HCT116 (cell line): Measurements from ENCODE around the gene RGS6. TPM values are rescaled to one million over a fixed set of nuclear protein-coding genes. Genes with fewer than 3 reads are reported as not detected.

ENCODE experiments used
- ATAC-seq: fragments of 200-7000 bp; cut with Tn5 transposase; 2 replicates; pipeline ENCODE4 v1.9.1; 2020; ENCODE audit warnings: mild to moderate bottlenecking, moderate library complexity
- BruUV-seq: library from RNA; stranded (reverse); fragments of 400-500 nt; replicated peaks from 2 replicates; lab custom pipeline; 2021; lab: Mats Ljungman, UMichigan
- CTCF ChIA-PET: fragments of 300-600 bp; sonication (Branson Sonifier 250); formaldehyde crosslinking; loops from one replicate; lab custom pipeline; 2021; ENCODE audit warnings: antibody characterized with exemption; lab: Charles Lee
- POLR2A ChIA-PET: fragments of 300-600, 350-600 bp; sonication (Branson Sonifier 250); formaldehyde crosslinking; loops from one replicate; lab custom pipeline; 2021; ENCODE audit warnings: antibody characterized with exemption; lab: Charles Lee
- RAD21 ChIA-PET, 2 experiments: fragments of 300-600 bp; sonication (Branson Sonifier 250); formaldehyde crosslinking; loops; one replicate each; lab custom pipeline; 2023; ENCODE audit warnings: low total read pairs in 2 of 2; ENCODE audit not compliant: uncharacterized antibody in 2 of 2, unreplicated experiment in 2 of 2, low non-redundant PET in 1 of 2; lab: Charles Lee
- DNase-seq: peaks from one replicate; pipeline ENCODE4 v3.0.0-alpha.2; 2010; ENCODE audit warnings: low read depth, low spot score
- H2AFZ ChIP-seq: fragments of 200-600 bp; shearing (Covaris generic), sonication (generic); 2 replicates; pipeline ENCODE4 v1.6.1; 2017; ENCODE audit warnings: low read depth, mixed run types, mixed read lengths, antibody characterized with exemption, low read length; ENCODE audit not compliant: poor library complexity, severe bottlenecking
- H3K27ac ChIP-seq: 2 replicates; pipeline ENCODE4 v1.5.1; 2012; ENCODE audit warnings: low read depth, low read length
- H3K27me3 ChIP-seq: fragments of 200-600 bp; sonication (generic); 2 replicates; pipeline ENCODE4 v1.6.1; 2016; ENCODE audit warnings: mixed run types, low read length, mixed read lengths; ENCODE audit not compliant: insufficient read depth
- H3K36me3 ChIP-seq, 2 experiments: fragments of 200-500 bp in 1 of 2; fragments of 200-600 bp in 1 of 2; sonication (Bioruptor generic) in 1 of 2; sonication (generic) in 1 of 2; 2 replicates each; pipeline versions ENCODE4 v1.5.1 to v1.6.1; 2014 to 2016; ENCODE audit warnings: low read length in 2 of 2, inconsistent platforms in 1 of 2, mixed read lengths in 1 of 2, mixed run types in 1 of 2; ENCODE audit not compliant: insufficient read depth in 2 of 2, control insufficient read depth in 1 of 2
- H3K4me1 ChIP-seq, 2 experiments: fragments of 200-600 bp in 1 of 2; sonication (generic) in 1 of 2; 2 replicates each; pipeline versions ENCODE4 v1.5.1 to v1.6.1; 2012 to 2017; ENCODE audit warnings: low read length in 2 of 2, inconsistent platforms in 1 of 2, mild to moderate bottlenecking in 1 of 2, mixed read lengths in 1 of 2, mixed run types in 1 of 2, moderate library complexity in 1 of 2; ENCODE audit not compliant: insufficient read depth in 2 of 2, control insufficient read depth in 1 of 2
- H3K4me2 ChIP-seq: fragments of 200-600 bp; sonication (generic); 2 replicates; pipeline ENCODE4 v1.6.1; 2017; ENCODE audit warnings: mixed run types, low read length, mixed read lengths
- H3K4me3 ChIP-seq, 2 experiments: fragments of 200-600 bp in 1 of 2; sonication (generic) in 1 of 2; replicated peaks in 1 of 2; 2 replicates each; pipeline ENCODE4 v1.5.1; 2011 to 2016; ENCODE audit warnings: low read length in 2 of 2, control low read depth in 1 of 2, low read depth in 1 of 2, mild to moderate bottlenecking in 1 of 2, mixed read lengths in 1 of 2, mixed run types in 1 of 2
- H3K79me2 ChIP-seq: fragments of 200-600 bp; sonication (generic); 2 replicates; pipeline ENCODE4 v1.6.1; 2017; ENCODE audit warnings: mild to moderate bottlenecking, mixed run types, low read length, moderate library complexity, mixed read lengths; ENCODE audit not compliant: insufficient read depth
- H3K9ac ChIP-seq: fragments of 200-600 bp; sonication (generic); 2 replicates; pipeline ENCODE4 v1.6.1; 2016; ENCODE audit warnings: low read length, mixed read lengths
- H3K9me2 ChIP-seq: fragments of 200-600 bp; sonication (generic), shearing (Covaris generic); 2 replicates; pipeline ENCODE4 v1.6.1; 2017; ENCODE audit warnings: mixed run types, mild to moderate bottlenecking, moderate library complexity; ENCODE audit not compliant: insufficient read depth
- H3K9me3 ChIP-seq, 2 experiments: fragments of 200-500 bp in 1 of 2; fragments of 200-600 bp in 1 of 2; sonication (Bioruptor generic) in 1 of 2; sonication (generic) in 1 of 2; 2 replicates each; pipeline ENCODE4 v1.6.1; 2014 to 2017; ENCODE audit warnings: low read length in 2 of 2, mixed read lengths in 2 of 2, inconsistent platforms in 1 of 2, low read depth in 1 of 2, mild to moderate bottlenecking in 1 of 2, mixed run types in 1 of 2, moderate library complexity in 1 of 2; ENCODE audit not compliant: control insufficient read depth in 1 of 2, insufficient read depth in 1 of 2
- H4K20me1 ChIP-seq: fragments of 200-600 bp; sonication (generic), shearing (Covaris generic); 2 replicates; pipeline ENCODE4 v1.6.1; 2017; ENCODE audit warnings: mixed run types, mild to moderate bottlenecking, moderate library complexity; ENCODE audit not compliant: insufficient read depth
- CBX3 ChIP-seq: IDR thresholded peaks from 2 replicates; pipeline ENCODE4 v1.6.1; 2012; ENCODE audit warnings: low read depth
- CEBPB ChIP-seq: IDR thresholded peaks from 2 replicates; pipeline ENCODE4 v1.6.1; 2012; ENCODE audit warnings: low read depth
- EGR1 ChIP-seq: IDR thresholded peaks from 2 replicates; pipeline ENCODE4 v1.6.1; 2012; ENCODE audit warnings: low read depth
- EZH2 ChIP-seq: fragments of 200-600 bp; sonication (generic); IDR thresholded peaks from 2 replicates; pipeline ENCODE4 v1.6.1; 2017; ENCODE audit warnings: antibody characterized with exemption, mixed run types
- EZH2phosphoT487 ChIP-seq: fragments of 200-600 bp; IDR thresholded peaks from 2 replicates; pipeline ENCODE4 v1.6.1; 2018; ENCODE audit warnings: antibody characterized with exemption, borderline replicate concordance
- JUND ChIP-seq: IDR thresholded peaks from 2 replicates; pipeline ENCODE4 v1.6.1; 2012
- POLR2A ChIP-seq: IDR thresholded peaks from 2 replicates; pipeline ENCODE4 v1.7.0; 2011; ENCODE audit warnings: borderline replicate concordance; ENCODE audit not compliant: insufficient read depth, insufficient read length; ENCODE audit errors: extremely low read depth
- POLR2AphosphoS5 ChIP-seq: IDR thresholded peaks from 2 replicates; pipeline ENCODE4 v1.6.1; 2011; ENCODE audit warnings: mild to moderate bottlenecking, low read depth, low read length, moderate library complexity
- RAD21 ChIP-seq: IDR thresholded peaks from 2 replicates; pipeline ENCODE4 v1.6.1; 2012; ENCODE audit warnings: low read depth, mild to moderate bottlenecking
- SIN3A ChIP-seq: IDR thresholded peaks from 2 replicates; pipeline ENCODE4 v1.6.1; 2012; ENCODE audit warnings: low read depth
- SP1 ChIP-seq: IDR thresholded peaks from 2 replicates; pipeline ENCODE4 v1.6.1; 2012; ENCODE audit warnings: low read depth
- SRF ChIP-seq: IDR thresholded peaks from 2 replicates; pipeline ENCODE4 v1.6.1; 2012; ENCODE audit warnings: low read depth
- TCF7L2 ChIP-seq: IDR thresholded peaks from 2 replicates; pipeline ENCODE4 v1.7.0; 2011; ENCODE audit warnings: borderline replicate concordance, inconsistent platforms; ENCODE audit not compliant: insufficient read depth, insufficient read length; ENCODE audit errors: extremely low read depth
- ZNF274 ChIP-seq: fragments of 200-500 bp; sonication (Bioruptor generic); IDR thresholded peaks from 2 replicates; pipeline ENCODE4 v1.6.1; 2014; ENCODE audit warnings: mild to moderate bottlenecking, low read depth, low read length, inconsistent platforms
- intact Hi-C: fragments of 100-400 bp; cut with micrococcal nuclease; formaldehyde crosslinking; loops from 2 replicates; pipeline ENCODE4 v1.10.0; 2022
- total RNA-seq: library from RNA; stranded (reverse); gene quantifications from one replicate; pipeline ENCODE4 v1.2.1, GENCODE V29; 2021; ENCODE audit not compliant: unreplicated experiment
- TF ChIP-seq, protein P1 (sequence below): IDR thresholded peaks from 2 replicates; pipeline ENCODE4 v1.6.1; 2012
- TF ChIP-seq, protein P2 (sequence below): IDR thresholded peaks from 2 replicates; pipeline ENCODE4 v1.6.1; 2011; ENCODE audit warnings: mild to moderate bottlenecking, low read length, moderate library complexity; ENCODE audit not compliant: insufficient replicate concordance; ENCODE audit errors: extremely low read depth

RGS6 gene
- total RNA-seq, 1 experiment from 2014 or later: 4.7 TPM

DNA sequence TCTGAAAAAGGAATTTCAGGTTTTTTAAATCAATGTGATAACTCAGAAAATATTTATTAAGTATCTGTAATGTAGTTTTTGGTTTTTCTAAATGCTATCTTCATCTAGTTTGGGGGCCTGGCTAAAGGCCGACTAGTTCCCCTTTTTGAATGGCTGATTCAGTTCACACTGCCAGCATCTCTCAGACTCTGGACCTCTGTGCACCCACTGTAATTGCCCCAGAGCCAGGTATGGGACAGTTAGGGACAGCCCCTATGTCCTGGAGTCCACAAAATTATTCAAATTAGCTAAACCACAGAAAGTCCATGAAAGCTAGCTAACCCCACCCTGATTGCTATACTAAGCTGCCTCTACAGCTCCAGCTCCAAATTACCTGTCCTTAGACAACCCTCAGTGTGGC lies 49.1 kb upstream of the RGS6 start:
- H3K4me1 ChIP-seq: peaks cover 0 to 6% of the 10 kb centered on the region in 2 experiments; a peak in 1 of 4 replicates
- no peaks in the 10 kb centered on the region for H3K9me3 ChIP-seq
- no peaks in the 10 kb centered on the region for H3K9me2 ChIP-seq
- H3K9ac ChIP-seq: no peak overlapping the region
- ChIA-PET CTCF (no interaction called here), POLR2A (no interaction called here), RAD21 (no interaction called here)
- H3K79me2 ChIP-seq: no peaks in the 10 kb centered on the region
- H3K27ac ChIP-seq: no peak overlapping the region
- TF ChIP-seq, protein P1, sequence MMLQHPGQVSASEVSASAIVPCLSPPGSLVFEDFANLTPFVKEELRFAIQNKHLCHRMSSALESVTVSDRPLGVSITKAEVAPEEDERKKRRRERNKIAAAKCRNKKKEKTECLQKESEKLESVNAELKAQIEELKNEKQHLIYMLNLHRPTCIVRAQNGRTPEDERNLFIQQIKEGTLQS: no peak
- no peak for TF ChIP-seq JUND
- no peak for TF ChIP-seq POLR2AphosphoS5
- no peak for TF ChIP-seq EZH2
- no peak for TF ChIP-seq RAD21
- TF ChIP-seq TCF7L2: no peak
- no peak for TF ChIP-seq SRF
- TF ChIP-seq POLR2A: no peak
- no peak for TF ChIP-seq CEBPB
- no peak for TF ChIP-seq ZNF274
- TF ChIP-seq EGR1: no peak
- TF ChIP-seq SIN3A: no peak
- TF ChIP-seq SP1: no peak
- TF ChIP-seq, protein P2, sequence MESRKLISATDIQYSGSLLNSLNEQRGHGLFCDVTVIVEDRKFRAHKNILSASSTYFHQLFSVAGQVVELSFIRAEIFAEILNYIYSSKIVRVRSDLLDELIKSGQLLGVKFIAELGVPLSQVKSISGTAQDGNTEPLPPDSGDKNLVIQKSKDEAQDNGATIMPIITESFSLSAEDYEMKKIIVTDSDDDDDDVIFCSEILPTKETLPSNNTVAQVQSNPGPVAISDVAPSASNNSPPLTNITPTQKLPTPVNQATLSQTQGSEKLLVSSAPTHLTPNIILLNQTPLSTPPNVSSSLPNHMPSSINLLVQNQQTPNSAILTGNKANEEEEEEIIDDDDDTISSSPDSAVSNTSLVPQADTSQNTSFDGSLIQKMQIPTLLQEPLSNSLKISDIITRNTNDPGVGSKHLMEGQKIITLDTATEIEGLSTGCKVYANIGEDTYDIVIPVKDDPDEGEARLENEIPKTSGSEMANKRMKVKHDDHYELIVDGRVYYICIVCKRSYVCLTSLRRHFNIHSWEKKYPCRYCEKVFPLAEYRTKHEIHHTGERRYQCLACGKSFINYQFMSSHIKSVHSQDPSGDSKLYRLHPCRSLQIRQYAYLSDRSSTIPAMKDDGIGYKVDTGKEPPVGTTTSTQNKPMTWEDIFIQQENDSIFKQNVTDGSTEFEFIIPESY: no peak
- no peak for TF ChIP-seq EZH2phosphoT487
- TF ChIP-seq CBX3: no peak
- no peak overlapping the region for H3K4me3 ChIP-seq
- intact Hi-C loops: no loop called here
- no peaks in the 10 kb centered on the region for H4K20me1 ChIP-seq
- BruUV-seq: no TSS peak
- no peaks in the 10 kb centered on the region for H3K27me3 ChIP-seq
- no peak overlapping the region for H2AFZ ChIP-seq
- ATAC-seq (no peak), DNase-seq (no peak)
- H3K4me2 ChIP-seq: no peak overlapping the region
- H3K36me3 ChIP-seq: no peaks in the 10 kb centered on the region
